ENCODE measurements around the gene ACOT4.
"Not testable (repeated sequence)": the region's sequence is repeated elsewhere in the genome, so short reads cannot be mapped to it uniquely, and the experiment has no call there.

Gene ACOT4

GRCh38 chr14:73576391-73576790 lies 15.3 kb upstream of the ACOT4 start:
- DNase-seq (ENCODE audit: low read depth in 2 of 3, low spot score in 1 of 3), result no peak

DNA sequence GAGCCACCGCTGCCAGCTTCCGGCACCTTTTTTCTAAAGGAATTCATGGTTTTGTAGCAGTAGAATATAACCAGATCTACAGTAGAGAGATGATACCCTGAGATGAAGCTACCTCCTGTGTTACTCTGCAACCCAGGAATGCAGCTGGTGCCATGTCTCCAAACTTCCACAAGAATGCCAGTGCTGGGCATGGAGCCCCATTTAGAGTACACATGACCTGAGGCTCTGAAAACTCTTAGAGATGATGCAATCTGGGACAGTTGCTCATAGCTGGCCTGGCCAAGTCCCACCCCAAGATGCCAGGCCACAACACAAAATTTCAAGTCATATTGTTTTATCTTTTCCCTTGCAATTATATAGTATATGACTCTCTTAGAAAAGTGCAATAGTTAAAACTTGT lies 14.5 kb upstream of the ACOT4 start:
- DNase-seq (ENCODE audit: low read depth in 2 of 3, low spot score in 1 of 3), result not testable (repeated sequence)

GRCh38 chr14:73582102-73582979 lies 9.3 kb upstream of the ACOT4 start:
- DNase-seq (ENCODE audit: low read depth in 2 of 3, low spot score in 1 of 3), result not testable (repeated sequence)

- no peak for DNase-seq (ENCODE audit: low read depth in 2 of 3, low spot score in 1 of 3)
These were observed 3.0 kb upstream of the ACOT4 start for GRCh38 chr14:73588695-73589094.

- no peak for DNase-seq (ENCODE audit: low read depth in 2 of 3, low spot score in 1 of 3)
These were observed 2.6 kb upstream of the ACOT4 start for GRCh38 chr14:73589116-73589515.

GRCh38 chr14:73590673-73591004 lies 1.0 kb upstream of the ACOT4 start:
- DNase-seq (ENCODE audit: low read depth in 2 of 3, low spot score in 1 of 3), result not testable (repeated sequence)

- DNase-seq (ENCODE audit: low read depth in 2 of 3, low spot score in 1 of 3), result no peak
These were observed 2.8 kb downstream of the ACOT4 start for GRCh38 chr14:73594491-73594890.

- DNase-seq (ENCODE audit: low read depth in 2 of 3, low spot score in 1 of 3), result no peak
These were observed 7.8 kb downstream of the ACOT4 start for GRCh38 chr14:73599499-73599898.

GRCh38 chr14:73602994-73603393 lies 11.3 kb downstream of the ACOT4 start:
- DNase-seq (ENCODE audit: low read depth in 2 of 3, low spot score in 1 of 3), result no peak

GRCh38 chr14:73606271-73606670 lies 14.6 kb downstream of the ACOT4 start:
- no peak for DNase-seq (ENCODE audit: low read depth in 2 of 3, low spot score in 1 of 3)

- no peak for DNase-seq (ENCODE audit: low read depth in 2 of 3, low spot score in 1 of 3)
These were observed 15.6 kb downstream of the ACOT4 start for GRCh38 chr14:73607241-73607640.

- DNase-seq (ENCODE audit: low read depth in 2 of 3, low spot score in 1 of 3), result no peak
These were observed 19.0 kb downstream of the ACOT4 start for GRCh38 chr14:73610687-73611086.

- DNase-seq (ENCODE audit: low read depth in 2 of 3, low spot score in 1 of 3), result peak; percentile 50 to 63 (median 52)
These were observed 20.8 kb downstream of the ACOT4 start, which contains the start of gene ACOT6 for GRCh38 chr14:73612339-73613045. TSS of gene ACOT6 (plus strand) at chr14:73612517. CDS start at chr14:73612572, 55 bp downstream.

DNA sequence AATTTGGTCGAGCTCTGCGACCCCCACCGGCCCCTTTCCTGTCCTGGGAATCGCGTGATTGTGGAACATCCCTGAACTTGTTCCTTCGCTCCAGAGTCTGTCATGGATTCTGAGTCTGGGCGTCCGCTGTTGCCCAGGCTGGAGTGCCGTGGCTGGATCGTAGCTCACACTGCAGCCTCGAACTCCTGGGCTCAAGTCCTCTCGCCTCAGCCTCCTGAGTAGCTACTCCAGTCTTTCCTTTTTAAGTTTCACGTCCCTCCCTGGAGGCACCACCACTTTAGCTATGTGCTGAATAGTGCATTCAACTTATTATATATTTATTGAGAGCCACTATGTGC lies 21.3 kb downstream of the ACOT4 start:
- DNase-seq (ENCODE audit: low read depth in 2 of 3, low spot score in 1 of 3), result no peak

GRCh38 chr14:73613419-73613963 lies 21.8 kb downstream of the ACOT4 start:
- no peak for DNase-seq (ENCODE audit: low read depth in 2 of 3, low spot score in 1 of 3)

GRCh38 chr14:73616831-73617230 lies 25.2 kb downstream of the ACOT4 start:
- no peak for DNase-seq (ENCODE audit: low read depth in 2 of 3, low spot score in 1 of 3)

DNA sequence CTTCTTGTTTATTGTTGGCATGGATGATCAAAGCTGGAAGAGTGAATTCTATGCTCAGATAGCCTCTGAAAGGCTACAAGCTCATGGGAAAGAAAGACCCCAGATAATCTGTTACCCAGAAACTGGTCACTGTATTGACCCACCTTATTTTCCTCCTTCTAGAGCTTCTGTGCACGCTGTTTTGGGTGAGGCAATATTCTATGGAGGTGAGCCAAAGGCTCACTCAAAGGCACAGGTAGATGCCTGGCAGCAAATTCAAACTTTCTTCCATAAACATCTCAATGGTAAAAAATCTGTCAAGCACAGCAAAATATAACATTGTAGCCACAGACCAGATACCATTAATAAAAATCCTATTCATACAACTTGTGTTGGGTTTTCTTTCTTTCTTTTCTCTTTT lies 27.9 kb downstream of the ACOT4 start:
- DNase-seq (ENCODE audit: low read depth in 2 of 3, low spot score in 1 of 3), result no peak

GRCh38 chr14:73620268-73620667 lies 28.6 kb downstream of the ACOT4 start:
- DNase-seq (ENCODE audit: low read depth in 2 of 3, low spot score in 1 of 3), result no peak

DNA sequence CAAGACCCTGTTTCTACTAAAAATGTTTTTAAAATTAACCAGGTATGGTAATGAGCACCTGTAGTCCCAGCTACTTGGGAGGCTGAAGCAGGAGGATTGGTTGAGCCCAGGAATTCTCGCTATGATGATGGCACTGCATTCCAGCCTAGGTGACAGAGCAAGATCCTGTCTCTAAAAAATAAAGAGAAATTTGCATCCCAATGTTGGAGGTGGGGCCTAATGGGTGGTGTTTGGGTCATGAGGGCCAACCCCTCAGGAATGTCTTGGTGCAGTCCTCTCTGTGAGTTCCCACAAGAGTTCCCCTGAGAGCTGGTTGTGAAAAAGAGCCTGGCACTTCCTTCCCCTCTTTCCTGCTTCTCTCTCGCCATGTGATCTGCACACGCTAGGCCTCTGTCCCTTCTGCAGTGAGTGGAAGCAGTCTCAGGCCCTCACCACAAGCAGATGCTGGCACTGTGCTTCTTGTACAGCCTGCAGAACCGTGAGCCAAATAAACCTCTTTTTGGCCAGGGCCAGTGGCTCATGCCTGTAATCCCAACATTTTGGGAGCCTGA lies 31.9 kb downstream of the ACOT4 start:
- no peak for DNase-seq (ENCODE audit: low read depth in 2 of 3, low spot score in 1 of 3)

DNA sequence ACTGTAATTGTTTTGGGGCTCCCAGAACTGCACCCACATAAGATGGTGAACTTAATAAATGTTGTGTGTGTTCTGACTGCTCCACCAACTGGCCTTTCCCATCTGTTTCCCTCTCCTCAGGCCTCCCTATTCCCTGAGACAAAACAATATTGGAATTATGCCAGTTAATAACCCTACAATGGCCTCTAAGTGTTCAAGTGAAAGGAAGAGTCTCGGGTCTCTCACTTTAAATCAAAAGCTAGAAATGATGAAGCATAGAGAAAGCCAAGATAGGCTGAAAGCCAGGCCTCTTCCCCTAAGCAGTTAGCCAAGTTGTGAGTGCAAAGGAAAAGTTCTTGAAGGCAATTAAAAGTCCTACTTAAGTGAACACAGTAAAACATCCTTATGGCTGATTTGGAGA lies 34.0 kb downstream of the ACOT4 start:
- DNase-seq (ENCODE audit: low read depth in 2 of 3, low spot score in 1 of 3), result no peak

DNA sequence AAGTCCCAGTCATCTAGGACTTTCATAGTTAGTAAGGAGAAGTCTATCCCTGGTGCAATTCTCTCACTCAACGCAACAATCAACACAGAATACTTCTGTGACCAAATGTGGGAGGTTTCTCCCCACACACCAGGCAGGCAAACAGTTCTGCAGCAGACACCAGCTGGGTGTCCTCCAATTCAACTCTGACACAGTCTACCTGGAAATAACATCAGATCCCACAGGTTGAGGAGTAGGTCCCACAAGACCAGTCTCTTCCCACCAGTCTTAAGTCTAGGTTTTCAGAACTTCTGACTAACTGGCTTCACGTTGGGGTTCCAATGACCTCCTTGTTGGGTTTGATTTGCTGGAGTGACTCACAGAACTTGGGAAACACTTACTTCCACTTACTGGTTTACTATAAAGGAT lies 35.5 kb downstream of the ACOT4 start:
- DNase-seq (ENCODE audit: low read depth in 2 of 3, low spot score in 1 of 3), result no peak

Measured in stimulated activated CD4-positive, alpha-beta T cell treated with anti-CD3 and anti-CD28 coated beads, Interleukin-12 subunit alpha, Interleukin-12 subunit beta, amount 100 ng/mL, for 48 hours (primary cell).